GM10847 (cell line): Measurements from ENCODE around the gene POMT2.

Source experiments
- POLR2A ChIP-seq: IDR thresholded peaks from 2 replicates; pipeline ENCODE4 v1.6.1; 2011; ENCODE audit not compliant: insufficient read length; ENCODE audit errors: extremely low read depth

Gene POMT2

DNA sequence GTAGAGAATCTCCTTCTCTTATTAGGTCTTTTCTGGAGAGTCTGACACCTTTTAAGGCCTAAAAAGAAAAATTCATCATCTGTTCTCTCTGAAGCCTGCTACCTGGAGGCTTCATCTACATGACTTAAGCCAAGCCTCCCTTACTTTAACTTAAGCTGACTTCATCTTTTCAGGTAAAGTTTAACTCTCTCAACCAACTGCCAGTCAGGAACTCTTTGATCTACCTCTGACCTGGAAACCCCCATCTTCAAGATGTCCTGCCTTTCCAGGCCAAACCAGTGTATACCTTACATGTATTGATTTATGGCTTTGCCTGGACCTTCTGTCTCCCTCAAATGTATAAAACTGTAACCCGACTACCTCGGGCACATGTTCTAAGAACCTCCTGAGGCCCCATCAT is 17.6 kb upstream of the POMT2 start:
- TF ChIP-seq POLR2A, result no peak

GRCh38 chr14:77337880-77338279 is 17.2 kb upstream of the POMT2 start:
- TF ChIP-seq POLR2A, result no peak

GRCh38 chr14:77335576-77335975 is 14.9 kb upstream of the POMT2 start:
- TF ChIP-seq POLR2A, result no peak

- no peak for TF ChIP-seq POLR2A
Observed at GRCh38 chr14:77329872-77330271, 9.2 kb upstream of the POMT2 start.

- no peak for TF ChIP-seq POLR2A
Observed at GRCh38 chr14:77327111-77327510, 6.4 kb upstream of the POMT2 start.

GRCh38 chr14:77325746-77326094 is 5.0 kb upstream of the POMT2 start:
- no peak for TF ChIP-seq POLR2A

DNA sequence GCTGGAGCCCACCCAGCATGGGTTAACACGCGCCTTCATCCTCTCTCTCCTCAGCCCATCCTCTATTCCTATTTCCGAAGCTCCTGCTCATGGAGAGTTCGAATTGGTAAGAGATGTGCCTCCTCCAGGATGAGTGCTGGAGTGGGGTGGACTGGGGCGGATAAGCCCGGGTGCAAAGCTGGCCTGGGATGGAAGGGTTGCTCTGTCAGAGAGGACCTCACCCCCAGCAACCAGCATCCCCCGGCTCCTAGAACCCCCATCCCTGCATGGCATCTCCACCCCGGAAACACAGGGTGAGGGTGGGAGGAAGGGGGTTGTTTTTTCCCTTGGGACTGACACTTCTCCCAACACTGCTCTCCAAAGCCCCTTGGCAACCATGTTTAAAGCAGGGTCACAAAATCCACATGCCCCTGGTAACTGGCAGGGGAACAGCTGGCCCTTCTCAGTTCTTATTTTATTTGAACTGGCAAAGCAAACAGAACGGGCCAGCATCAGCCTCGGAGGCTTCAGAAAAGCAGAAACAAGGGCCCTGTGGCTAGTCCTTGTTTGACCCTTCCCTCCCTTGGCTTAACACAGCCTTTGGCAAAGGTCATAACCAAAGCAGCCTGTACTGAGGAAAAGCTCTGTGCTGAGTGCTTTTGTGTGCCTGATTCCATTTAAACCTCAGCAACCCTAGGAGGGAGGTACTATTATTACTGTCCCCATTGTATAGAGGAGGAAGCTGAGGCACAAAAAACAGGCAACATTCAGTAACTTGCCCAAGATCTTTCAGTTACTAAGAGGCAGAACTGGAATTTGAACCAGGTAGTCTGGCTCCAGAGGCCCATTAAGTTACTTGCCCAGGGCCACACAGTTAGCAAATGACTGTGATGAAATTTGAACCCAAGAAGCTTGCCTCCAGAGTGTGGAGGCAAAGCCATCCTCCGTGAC is 4.4 kb upstream of the POMT2 start:
- no peak for TF ChIP-seq POLR2A

DNA sequence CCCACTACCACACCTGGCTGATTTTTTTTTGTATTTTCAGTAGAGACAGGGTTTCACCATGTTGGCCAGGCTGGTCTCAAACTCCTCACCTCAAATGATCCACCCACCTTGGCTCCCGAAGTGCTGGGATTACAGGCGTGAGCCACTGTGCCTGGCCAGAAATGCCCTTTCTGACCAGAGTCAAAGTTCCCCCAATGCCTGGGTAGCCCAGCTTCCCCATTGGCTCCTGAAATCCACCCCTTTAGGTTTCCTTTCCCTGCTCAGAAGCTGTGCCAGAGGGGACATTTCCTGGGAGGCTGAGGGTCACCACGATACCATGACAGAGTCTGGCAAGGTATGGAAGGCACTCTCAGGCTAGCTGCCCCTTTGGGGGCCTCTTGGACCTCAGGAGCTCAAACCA is 3.6 kb upstream of the POMT2 start:
- no peak for TF ChIP-seq POLR2A

DNA sequence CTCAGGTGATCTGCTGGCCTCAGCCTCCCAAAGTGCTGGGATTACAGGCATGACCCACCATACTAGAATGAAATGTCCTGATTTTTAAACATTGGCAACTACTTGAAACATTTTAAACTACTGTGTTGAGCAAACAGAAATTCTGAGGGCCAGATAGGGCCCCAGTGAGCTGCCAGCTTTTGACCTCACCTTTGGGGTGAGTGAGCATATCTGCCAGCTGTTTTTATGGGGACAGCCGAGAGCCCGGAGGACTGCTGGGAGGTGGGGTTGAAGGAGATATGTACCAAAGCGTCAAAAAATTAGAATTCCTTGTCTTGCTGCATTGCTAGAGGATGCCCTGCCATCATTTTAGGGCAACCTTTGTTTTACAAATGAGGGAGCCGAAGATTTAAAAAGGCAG is 2.9 kb upstream of the POMT2 start:
- no peak for TF ChIP-seq POLR2A

GRCh38 chr14:77322951-77323350 is 2.3 kb upstream of the POMT2 start:
- TF ChIP-seq POLR2A, result no peak

DNA sequence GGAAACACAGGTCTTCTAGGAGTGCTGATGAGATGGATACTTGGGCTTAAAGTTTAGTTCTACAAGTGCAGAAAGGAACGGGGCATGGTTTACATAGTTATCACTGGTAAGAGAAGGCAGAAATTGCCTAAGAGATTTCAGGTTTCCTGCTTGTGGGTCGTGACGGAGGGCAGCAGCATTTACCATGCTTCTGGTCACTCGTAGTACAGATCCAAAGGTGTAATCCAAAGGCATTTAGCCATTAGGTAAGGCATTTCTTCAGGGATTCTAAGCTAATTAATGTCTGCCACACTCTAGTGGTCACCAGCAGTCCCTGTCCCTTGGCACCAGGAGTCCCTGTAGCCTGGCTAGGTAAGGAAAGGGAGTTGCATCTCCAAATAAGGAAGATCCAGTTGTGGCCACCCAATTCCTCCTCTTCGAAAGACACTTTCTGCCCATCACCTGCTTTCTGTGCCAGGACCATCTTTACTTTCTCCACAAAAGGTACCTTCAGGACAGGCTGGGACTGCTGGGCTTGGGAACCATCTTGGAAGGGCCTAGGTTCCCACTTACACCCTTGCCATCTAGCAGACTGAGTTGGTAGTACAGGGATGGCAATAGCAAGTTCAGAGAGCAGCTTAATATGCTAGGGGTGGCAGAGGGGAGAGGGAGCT is 1.7 kb upstream of the POMT2 start:
- TF ChIP-seq POLR2A, result no peak

GRCh38 chr14:77319422-77319821 is 1.3 kb downstream of the POMT2 start:
- TF ChIP-seq POLR2A, result no peak

- TF ChIP-seq POLR2A, result no peak
Observed at GRCh38 chr14:77318006-77318553, 2.6 kb downstream of the POMT2 start.

- no peak for TF ChIP-seq POLR2A
Observed at GRCh38 chr14:77316872-77317301, 3.8 kb downstream of the POMT2 start.

DNA sequence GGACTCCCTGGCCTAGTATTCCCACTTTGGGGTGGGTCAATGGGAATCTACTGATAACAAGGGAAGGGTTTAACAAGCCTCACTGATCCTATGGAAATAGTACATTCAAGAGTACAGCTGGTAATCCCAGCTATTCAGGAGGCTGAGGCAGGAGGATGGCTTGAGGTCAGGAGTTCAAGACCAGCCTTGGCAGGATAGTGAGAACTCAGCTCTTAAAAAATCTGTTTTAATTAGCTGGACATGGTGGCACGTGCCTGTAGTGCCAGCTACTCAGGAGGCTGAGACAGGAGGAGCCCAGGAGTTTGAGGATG is 4.5 kb downstream of the POMT2 start:
- no peak for TF ChIP-seq POLR2A
